Right lobe of liver (tissue), 6 donors: ENCODE data around the gene MICA. TPM values are rescaled to one million over a fixed set of nuclear protein-coding genes. Genes with fewer than 3 reads are reported as not detected.

Experiments
- ATAC-seq, 4 donors: fragments of 200-7000 bp; cut with Tn5 transposase; one replicate each; pipeline ENCODE4 v1.9.1; 2020; ENCODE audit warnings: mild to moderate bottlenecking in 4 of 4, moderate library complexity in 4 of 4
- DNase-seq, 3 donors: peaks; one replicate each; pipeline ENCODE4 v3.0.0-alpha.2; 2020
- H3K27ac ChIP-seq, 3 donors: fragments of 200-600 bp; one replicate each; pipeline ENCODE4 v1.8.0; 2022
- H3K27me3 ChIP-seq, 2 donors: fragments of 200-600 bp; one replicate each; pipeline ENCODE4 v1.8.0; 2022
- H3K36me3 ChIP-seq, 4 donors: fragments of 200-600 bp; sonication (generic) in 1 of 4; one replicate each; pipeline versions ENCODE4 v1.5.1 to v1.8.0; 2017 to 2022; ENCODE audit warnings: control low read depth in 1 of 4
- H3K4me1 ChIP-seq, 4 donors: fragments of 200-600 bp; sonication (generic) in 1 of 4; one replicate each; pipeline versions ENCODE4 v1.5.1 to v1.8.0; 2017 to 2022; ENCODE audit warnings: control low read depth in 1 of 4
- H3K4me3 ChIP-seq, 3 donors: fragments of 200-600 bp; one replicate each; pipeline ENCODE4 v1.8.0; 2022
- H3K9me3 ChIP-seq, 4 donors: fragments of 200-600 bp; sonication (generic) in 1 of 4; one replicate each; pipeline versions ENCODE4 v1.5.1 to v1.8.0; 2017 to 2022; ENCODE audit warnings: control low read depth in 1 of 4
- POLR2A ChIP-seq: fragments of 450-650 bp; IDR thresholded peaks from one replicate; pipeline ENCODE4 v1.6.1; 2017; ENCODE audit warnings: antibody characterized with exemption, mild to moderate bottlenecking
- WGBS: methylation state at CpG from one replicate; pipeline ENCODE4 v1.1.6; 2018; ENCODE audit warnings: low coverage, low lambda C conversion rate; ENCODE audit not compliant: insufficient coverage; ENCODE audit errors: missing lambda C conversion rate; 5-methylcytosine and 5-hydroxymethylcytosine counted together
- intact Hi-C, 2 donors: fragments of 100-400 bp; cut with DNase I; formaldehyde crosslinking; loops; one replicate each; pipeline versions ENCODE4 v1.11.2 to v1.14.1; 2022
- total RNA-seq, 6 experiments: library from RNA; depleted of rRNA in 2 of 6; stranded (reverse); fragments of >200 nt in 2 of 6; fragmentation: NEBNext Ultra II Directional in 3 of 6; extraction: Animal tissue kit (Norgen Biotek cat#: 25700) in 3 of 6; gene quantifications; one replicate each; pipeline versions ENCODE4 v1.1.0 to v1.2.4, GENCODE V29; 2016 to 2023
- TF ChIP-seq, protein P1 (sequence below), 4 donors: fragments of 200-600 bp in 3 of 4; fragments of 450-650 bp in 1 of 4; IDR thresholded peaks; one replicate each; pipeline versions ENCODE4 v1.5.1 to v1.8.0; 2016 to 2022; ENCODE audit warnings: antibody characterized with exemption in 4 of 4, mild to moderate bottlenecking in 2 of 4
- donor health status: DM: no; HTN: yes; CAD: no.
- donor health status: DM: no; HTN: no; CAD: no.
- donor health status: DM: no; HTN: no; CAD: no.
- donor health status: DM: no; HTN: yes; CAD: no.
- donor health status: DM: no; HTN: yes; CAD: no.

The MICA gene
- total RNA-seq, 6 experiments from 2014 or later = 2.5 to 10.9 (median 6.1) TPM

DNA sequence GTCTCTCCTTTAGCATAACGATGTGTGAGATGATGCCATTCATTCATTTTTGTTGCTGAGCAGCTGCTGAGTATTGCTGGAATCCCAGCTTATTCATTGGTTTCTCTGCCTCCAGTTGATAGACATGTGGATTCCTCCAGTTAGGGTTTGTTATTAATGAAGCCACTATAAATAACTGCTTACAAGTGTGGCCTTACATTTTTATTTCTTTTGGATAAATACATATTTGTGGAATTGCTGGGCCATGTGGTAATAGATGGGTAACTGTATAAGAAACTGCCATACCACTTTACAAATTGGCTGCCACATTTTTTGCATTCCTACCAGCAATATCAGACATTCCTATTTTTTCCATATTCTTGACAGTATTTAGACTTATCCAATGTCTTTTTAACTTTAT, 43.8 kb upstream of the MICA start:
- no peak for TF ChIP-seq POLR2A
- TF ChIP-seq, protein P1, sequence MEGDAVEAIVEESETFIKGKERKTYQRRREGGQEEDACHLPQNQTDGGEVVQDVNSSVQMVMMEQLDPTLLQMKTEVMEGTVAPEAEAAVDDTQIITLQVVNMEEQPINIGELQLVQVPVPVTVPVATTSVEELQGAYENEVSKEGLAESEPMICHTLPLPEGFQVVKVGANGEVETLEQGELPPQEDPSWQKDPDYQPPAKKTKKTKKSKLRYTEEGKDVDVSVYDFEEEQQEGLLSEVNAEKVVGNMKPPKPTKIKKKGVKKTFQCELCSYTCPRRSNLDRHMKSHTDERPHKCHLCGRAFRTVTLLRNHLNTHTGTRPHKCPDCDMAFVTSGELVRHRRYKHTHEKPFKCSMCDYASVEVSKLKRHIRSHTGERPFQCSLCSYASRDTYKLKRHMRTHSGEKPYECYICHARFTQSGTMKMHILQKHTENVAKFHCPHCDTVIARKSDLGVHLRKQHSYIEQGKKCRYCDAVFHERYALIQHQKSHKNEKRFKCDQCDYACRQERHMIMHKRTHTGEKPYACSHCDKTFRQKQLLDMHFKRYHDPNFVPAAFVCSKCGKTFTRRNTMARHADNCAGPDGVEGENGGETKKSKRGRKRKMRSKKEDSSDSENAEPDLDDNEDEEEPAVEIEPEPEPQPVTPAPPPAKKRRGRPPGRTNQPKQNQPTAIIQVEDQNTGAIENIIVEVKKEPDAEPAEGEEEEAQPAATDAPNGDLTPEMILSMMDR (IDR thresholded peaks at IDR 0.05) = no peak
- DNase-seq (no peak), ATAC-seq (no peak)
- no peaks in the 10 kb centered on the region for H3K27me3 ChIP-seq
- H3K9me3 ChIP-seq = no peaks in the 10 kb centered on the region
- intact Hi-C loops = loop anchor here in 1 of 2 donors (10.0 kb wide), 1 partner anchor 75 kb away; no protein-coding TSS in a partner anchor
- 90% methylated on average over 1 of the region's 1 CpG for WGBS
- peaks cover 0 to 2% (median 0%) of the 10 kb centered on the region in 4 donors for H3K36me3 ChIP-seq
- no peak overlapping the region for H3K27ac ChIP-seq
- no peaks in the 10 kb centered on the region for H3K4me1 ChIP-seq
- H3K4me3 ChIP-seq = no peak overlapping the region

DNA sequence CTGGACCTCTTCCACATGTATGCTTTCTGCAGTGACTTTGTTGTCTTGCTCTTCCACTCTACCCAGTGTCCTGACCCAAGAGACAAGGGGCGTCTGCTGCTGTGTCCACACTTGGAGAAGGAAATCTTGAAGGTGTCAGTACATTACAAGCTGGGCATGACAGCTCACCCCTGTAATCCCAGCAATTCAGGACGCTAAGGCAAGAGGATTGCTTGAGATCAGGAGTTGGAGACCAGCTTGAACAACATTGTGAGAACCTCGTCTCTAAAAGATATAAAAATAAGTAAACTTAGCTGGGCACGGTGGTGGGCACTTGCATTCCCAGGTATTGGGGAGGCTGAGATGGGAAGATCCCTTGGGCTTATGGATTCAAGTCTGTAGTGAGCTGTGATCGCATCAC, 40.6 kb upstream of the MICA start:
- TF ChIP-seq, protein P1 (IDR thresholded peaks at IDR 0.05) = no peak
- TF ChIP-seq POLR2A = no peak
- H3K4me3 ChIP-seq = no peak overlapping the region
- no peak for ATAC-seq
- DNase-seq = no peak
- intact Hi-C loops = loop anchor here in 1 of 2 donors (5.0 kb wide), 1 partner anchor 165 kb away; no protein-coding TSS in a partner anchor
- H3K27me3 ChIP-seq = no peaks in the 10 kb centered on the region
- 60% methylated on average over 5 of the region's 5 CpGs for WGBS
- no peak overlapping the region for H3K27ac ChIP-seq
- H3K36me3 ChIP-seq = no peaks in the 10 kb centered on the region
- H3K4me1 ChIP-seq = no peaks in the 10 kb centered on the region
- no peaks in the 10 kb centered on the region for H3K9me3 ChIP-seq

DNA sequence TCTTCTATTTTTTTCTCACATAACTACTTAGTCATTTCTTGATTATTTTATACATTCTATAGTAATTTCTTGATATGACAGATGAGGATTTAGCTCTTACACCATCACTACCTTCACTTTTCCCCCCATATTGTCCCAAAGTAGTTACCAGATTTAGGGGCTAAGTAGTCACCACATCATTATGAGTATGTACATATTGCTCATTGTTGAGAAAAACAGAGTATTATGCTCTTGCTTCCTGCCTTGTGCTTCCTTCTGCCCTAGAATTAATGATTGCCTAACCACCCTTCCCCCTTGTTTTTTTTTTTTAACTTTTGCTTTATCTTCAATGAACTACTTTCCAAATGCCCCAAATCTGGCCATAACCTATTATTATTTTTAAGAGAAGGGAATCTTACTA, 39.6 kb upstream of the MICA start:
- Histone ChIP-seq H3K27me3 (no peaks in the 10 kb centered on the region), H3K4me1 (no peaks in the 10 kb centered on the region), H3K9me3 (no peaks in the 10 kb centered on the region), H3K36me3 (no peaks in the 10 kb centered on the region), H3K4me3 (no peak overlapping the region), H3K27ac (no peak overlapping the region)
- DNase-seq (no peak), ATAC-seq (no peak)
- no peak for TF ChIP-seq POLR2A
- TF ChIP-seq, protein P1 (IDR thresholded peaks at IDR 0.05) = no peak
- intact Hi-C loops = loop anchor here in 1 of 2 donors (5.0 kb wide), 1 partner anchor 167 kb away; no protein-coding TSS in a partner anchor

DNA sequence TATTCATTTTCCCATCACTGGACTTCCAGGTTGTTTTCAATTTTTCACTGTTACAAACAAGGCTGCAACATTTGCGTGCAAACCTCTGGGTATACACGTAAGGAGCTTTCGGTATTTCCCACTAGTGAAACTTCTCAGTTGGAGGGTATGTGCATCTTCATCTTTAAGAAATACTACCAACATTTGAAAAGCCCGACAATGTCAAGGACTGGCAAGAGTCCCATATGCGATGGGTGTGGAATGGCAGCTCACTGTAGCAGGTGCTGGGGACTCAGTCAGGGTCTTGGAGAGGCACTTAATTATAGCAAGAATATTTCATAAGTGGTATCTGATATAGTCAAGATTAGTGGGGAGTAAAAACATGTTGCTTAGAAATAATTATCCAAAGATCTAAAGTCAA, 37.5 kb upstream of the MICA start:
- Histone ChIP-seq H3K4me1 (no peaks in the 10 kb centered on the region), H3K9me3 (no peaks in the 10 kb centered on the region), H3K27me3 (no peaks in the 10 kb centered on the region), H3K4me3 (no peak overlapping the region), H3K36me3 (no peaks in the 10 kb centered on the region), H3K27ac (no peak overlapping the region)
- DNase-seq (no peak), ATAC-seq (no peak)
- intact Hi-C loops = loop anchor here in 1 of 2 donors (5.0 kb wide), 1 partner anchor 169 kb away; no protein-coding TSS in a partner anchor
- no peak for TF ChIP-seq POLR2A
- TF ChIP-seq, protein P1 (IDR thresholded peaks at IDR 0.05) = no peak
- 72% methylated on average over 5 of the region's 5 CpGs for WGBS
